RPMI8226 (cell line): ENCODE data around the gene SLC43A2.

ENCODE experiments used
- DNase-seq: peaks from one replicate; pipeline ENCODE4 v3.0.0-alpha.2; 2015

The SLC43A2 gene

DNA sequence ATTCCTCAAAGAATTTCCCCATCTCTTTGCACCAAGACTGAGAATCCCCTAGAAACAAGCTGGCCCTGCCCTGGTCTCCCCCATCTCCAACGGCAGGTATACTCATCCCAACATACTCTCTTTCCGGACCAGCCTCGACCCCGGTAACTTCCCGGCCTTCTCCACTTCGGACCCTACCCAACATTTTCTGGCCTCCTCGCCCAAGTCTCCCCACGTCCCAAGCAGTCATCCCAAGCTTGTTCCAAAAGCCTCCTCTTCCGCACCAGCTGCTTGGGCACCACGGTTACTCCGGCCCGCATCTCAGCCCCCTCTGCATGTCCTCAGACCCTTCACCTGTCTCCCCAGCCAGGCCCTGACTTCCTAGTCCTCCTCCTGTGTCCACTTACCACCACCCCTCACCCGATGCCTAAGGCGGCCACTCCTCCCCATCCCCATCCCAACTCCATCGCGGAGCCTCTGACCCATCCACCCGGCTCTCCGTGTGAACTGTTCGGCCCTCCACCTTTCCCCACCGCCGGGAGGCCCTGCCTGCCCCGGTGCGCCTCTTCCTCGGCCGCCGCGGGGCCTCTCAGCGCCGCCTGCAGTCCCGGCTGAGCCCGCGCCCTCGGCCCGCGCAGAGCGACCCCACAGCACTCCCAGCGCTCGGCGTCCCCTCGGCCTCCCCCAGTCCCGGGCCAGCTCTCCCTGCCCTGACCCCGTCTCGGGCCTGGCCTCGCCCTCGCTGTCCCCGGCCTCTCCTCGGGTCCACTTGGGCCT lies 67.0 kb downstream of the SLC43A2 start:
- DNase-seq, result peak; percentile 42

DNA sequence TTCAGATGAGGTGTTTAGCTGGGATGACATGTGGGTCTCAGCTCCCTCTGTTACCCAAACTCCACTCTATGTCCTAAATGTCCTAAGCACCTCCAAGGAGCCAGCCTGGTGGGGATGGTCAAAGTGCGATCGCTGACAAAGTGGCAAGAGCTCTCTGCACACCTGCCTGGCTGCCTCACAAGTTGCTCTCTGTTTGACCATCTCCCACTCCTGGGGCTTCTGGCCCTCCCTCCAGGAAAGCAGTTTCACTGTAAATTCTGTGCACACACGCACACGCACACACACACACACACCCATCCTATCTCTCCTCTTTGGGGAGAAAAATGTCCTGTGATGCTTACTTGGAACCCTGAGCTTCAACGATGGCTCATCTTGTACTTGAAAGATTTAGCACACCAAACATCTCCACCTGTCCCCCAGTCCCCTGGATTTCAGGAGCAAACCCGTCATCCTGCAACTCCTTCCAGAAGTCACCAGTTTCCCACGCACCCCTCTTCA lies 67.7 kb downstream of the SLC43A2 start:
- no peak for DNase-seq

DNA sequence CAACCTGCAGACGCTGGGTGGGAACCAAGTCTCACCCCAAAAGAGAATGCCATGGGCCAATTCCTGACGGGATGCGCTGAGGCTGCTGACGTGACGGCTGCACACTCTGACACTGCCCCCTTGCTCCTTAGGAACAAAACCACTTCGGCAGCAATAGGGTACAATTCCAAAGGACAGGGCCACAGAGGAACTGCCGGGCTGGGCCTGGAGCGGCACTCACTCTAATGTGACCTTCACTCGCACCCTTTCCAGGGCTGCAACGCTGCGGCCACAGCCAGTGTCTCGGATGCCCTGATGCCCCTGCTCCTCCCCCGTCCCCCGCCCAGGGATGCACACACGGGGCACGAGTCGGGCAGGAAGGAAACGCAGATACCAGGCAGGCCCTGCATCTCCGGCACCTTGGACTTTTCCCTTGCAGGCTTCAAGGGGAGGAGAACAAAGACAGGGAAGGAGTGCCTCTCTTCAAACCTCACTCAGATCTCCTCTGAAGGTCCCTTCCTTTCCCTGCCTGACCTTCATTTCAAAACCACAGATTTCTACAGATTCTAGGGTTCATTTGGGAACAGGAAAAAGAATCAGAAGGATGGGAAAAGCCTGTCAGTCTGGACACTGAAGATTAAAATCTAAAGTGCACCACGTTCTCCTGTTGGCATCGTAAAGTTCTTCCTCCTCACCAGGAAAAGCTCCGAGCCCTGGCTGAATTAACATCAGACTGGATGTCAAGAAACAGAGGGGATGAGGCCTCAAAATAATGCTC lies 68.4 kb downstream of the SLC43A2 start:
- no peak for DNase-seq

DNA sequence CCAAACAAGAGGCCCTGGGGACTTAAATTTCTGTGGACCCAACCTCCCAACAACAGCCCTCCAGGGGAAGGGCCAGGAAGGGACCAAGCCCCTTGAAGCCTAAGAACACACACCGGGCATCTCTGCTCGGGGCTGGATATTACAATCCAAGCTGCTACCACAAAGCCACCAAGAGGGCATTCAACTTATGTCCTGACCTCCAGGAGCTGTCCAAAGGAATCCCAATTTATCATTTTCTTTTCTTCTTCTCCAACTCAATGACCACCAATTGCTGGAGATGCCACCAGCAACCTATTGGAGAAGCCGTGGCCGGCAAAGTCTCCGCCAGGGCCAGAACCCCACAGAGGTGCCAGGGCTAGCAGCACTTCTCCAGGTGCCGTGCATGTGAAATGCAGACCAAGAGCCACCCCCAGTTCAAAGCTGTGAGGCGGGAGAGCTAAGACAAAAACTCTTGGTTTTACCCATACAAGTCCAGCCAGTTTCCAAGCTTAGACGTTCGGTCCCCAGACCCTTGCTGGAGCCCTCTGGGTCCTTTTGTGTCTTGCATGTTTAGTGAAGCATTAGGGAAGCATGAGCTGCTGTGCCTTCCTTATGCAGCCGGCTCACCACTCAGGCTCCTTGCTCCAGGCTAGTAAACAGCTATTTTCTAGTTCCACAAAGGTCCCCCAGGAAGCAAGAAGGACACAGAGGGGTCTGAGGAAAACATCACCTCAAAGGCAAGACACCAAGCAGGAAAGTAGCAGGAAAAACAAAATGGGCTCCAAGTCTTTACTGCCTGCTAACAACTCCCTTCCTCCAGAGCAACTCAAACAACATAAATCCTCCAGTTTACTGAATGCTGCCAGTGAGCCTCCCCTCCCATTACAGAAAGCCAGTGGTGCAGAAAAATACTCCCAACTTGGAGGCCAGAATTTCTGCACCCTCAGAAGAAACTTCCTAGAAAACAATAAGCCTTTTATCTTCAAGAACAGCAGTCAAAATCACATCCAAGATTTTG lies 69.3 kb downstream of the SLC43A2 start:
- no peak for DNase-seq

DNA sequence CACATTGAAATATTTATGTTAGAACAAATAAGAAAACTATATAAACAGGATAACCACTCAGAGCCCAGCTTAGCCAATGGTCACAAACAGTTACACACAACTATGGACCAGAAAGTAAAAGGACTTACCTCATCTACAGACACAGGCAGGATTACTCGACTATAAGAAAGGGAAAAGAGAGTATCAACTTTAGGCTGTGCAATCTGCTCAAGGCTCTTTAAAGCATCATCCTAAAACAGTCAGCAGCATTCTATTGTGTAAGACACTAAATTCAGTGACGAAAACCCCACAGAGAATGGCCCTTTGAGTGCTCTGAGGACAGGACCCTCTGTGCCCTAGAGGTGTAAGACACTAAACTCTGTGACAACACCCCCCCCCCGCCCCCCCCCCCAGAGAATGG lies 70.2 kb downstream of the SLC43A2 start:
- no peak for DNase-seq

DNA sequence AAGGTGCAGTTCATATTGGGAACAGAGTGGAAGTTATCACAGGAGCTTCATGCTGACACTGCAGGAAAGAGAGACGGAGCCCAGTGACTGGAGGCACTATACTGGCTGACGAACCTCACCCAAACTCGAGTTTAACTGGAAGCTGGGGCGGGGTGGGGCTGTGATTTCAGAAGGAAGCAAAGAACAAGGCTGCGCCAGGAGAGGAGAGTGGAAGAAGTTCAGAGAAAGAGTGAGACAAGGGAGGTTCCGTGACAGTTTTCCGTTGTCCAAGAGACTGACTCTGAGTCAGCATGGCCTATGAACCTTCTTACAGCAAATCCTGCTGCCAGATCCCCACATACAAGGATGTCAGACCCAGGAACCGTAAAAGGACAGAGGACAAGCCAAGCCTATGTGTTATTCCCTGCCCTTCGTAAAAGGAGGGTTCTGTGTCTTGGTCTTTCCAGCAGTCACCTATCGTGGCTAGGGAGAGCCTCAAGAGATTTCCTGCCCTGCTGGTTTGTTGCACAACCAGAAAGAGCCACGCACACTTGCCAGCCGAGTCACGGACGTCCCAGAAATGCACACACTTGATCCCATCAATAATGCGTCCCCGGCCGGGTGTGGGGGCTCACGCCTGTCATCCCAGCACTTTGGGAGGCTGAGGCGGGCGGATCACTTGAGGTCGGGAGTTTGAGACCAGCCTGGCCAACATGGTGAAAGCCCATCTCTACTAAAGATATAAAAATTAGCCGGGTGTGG lies 71.1 kb downstream of the SLC43A2 start:
- no peak for DNase-seq

DNA sequence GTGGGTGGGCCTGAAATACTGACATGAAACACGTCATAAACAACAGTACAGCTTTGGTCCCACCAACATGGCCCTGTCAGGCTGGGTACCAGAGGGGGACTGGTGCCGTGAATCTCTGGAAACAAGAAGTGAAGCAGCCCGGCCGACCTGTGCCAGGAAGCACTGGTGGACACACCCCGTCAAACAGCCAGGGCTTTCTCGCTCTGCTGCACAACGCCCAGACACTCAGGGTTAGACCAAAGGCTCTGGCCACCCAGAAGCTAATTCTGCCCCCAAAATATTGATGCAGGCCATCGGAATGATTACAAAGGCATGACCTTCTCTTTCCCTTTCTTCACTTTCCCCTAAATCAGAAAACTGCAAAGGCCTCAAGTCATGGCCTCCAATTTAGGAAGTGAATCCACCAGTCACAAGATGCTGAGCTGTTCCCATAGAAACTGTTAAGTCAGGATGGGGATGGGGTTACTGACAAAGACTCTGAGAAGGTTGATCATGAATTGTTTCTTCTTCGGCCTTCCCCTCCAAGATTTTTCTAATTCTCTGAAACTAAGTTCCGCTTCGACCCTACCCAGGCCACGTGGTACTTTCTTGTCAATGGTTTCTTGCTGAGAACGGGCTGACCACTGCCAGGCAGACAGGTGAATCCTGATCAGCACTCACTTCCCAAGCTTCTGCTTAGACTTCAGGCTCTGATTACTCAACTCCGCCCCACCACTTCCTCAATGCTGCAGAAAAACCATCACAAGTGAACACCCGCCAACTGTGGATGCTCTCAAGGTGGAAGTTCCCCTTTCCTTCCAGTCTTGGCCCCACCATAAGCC lies 72.8 kb downstream of the SLC43A2 start:
- no peak for DNase-seq

DNA sequence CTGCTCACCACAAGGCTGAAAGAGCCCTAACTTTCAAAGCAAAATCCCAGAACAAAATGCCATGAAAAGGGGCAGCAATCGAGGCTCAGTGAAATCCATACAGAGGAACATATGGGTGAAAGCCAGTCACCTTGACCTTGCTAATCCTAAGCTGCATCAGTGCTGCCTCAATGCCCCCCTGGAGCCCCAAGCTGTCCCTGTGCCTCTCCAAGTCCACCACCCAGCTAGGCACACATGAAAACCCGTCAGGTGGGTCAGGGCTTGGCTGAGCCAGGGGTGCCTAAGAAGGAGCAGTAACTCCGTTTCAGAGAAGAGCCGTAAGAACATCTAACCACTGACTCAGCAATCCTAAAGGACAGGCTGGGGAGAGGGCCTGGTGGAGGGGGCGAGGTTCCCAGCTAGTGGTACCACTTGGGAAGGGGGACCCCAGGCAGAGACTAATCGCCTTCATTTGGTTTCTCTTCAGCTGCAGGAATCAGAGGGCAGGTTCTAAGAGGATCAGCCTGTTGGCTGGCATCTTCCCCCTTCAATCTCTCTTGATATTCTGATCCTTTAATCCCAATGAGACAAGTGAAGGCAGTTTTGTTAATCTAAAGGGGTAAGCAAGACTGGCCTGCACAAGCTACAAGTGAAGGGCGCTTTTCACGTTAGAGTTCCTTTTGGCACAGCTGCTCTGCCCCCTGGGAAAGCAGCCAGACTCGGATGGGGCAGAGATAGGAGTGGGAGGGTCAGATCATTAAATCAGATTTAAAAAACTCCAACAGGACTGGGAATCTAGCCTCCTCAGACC lies 73.7 kb downstream of the SLC43A2 start:
- no peak for DNase-seq

DNA sequence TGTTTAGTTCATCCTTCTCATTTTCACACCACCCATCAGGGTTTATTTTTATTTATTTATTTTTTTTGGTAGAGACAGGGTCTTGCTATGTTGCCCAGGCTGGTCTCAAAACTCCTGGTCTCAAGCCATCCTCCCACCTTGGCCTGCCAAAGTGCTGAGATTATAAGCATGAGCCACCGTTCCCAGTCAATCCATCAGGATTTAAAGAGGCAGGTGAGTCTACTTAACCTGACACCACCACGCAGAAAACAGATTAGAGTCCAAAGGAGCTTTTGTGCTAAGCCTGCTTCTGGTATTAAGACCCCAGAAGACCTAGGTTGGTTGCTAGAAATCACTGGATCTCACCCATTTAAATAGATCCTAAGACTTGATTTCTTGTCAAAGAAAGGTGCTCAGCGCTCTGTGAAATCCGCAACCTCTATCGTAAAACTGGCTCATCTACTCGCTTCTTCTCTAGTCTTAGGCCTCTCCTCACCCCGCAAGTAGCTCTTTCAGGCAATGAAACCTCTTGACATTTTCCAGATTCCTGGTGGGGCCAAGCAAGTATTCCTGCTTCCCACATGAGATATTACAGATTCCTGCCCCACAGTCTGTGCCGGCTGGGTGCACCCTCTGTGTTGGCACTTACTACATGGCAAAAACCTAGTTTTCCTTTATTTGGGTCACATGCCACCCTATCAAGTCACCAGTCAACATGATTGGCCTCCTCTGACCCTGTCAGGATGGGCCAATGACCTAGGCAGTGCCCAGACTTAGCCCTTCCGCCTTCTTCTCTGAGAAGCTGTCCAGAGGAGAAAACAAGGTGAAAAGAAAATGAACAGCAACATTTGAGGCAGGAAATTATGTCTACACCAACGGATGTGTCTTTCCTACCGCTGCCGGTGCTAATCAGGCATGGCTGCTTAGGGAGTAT lies 75.0 kb downstream of the SLC43A2 start:
- DNase-seq, result no peak

DNA sequence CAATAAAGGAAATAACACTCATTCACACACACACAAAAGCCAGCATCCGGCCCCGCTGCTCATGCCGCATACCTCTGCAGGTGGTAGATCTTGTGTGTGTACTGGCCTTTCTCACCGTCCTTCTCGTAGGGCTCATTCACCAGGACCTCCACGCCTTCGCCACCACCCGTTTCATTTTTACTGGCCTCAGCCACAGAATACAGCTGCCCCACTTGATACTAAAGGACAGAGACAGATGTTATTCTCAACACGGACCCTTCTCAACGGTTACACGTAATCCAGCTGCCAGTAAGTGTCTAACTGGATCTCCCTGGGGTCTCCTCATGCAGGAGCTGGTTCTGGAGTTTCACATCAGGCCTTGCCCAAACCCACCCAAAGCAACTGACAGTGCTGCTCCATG lies 75.7 kb downstream of the SLC43A2 start:
- DNase-seq, result no peak

DNA sequence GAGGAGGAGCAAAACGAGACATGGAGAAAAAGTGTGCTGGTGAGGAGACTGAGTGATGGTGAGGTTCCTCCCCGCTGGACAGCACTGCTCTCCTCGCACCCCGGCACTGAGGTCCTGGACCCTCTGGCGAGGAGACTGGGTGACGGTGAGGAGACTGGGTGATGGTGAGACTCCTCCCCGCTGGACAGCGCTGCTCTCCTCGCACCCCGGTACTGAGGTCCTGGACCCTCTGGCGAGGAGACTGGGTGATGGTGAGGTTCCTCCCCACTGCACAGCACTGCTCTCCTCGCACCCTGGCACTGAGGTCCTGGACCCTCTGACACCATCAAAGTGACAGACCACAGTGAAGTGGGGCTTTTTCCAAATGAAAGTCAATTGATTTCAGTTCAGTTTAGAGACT lies 76.9 kb downstream of the SLC43A2 start:
- DNase-seq, result no peak

DNA sequence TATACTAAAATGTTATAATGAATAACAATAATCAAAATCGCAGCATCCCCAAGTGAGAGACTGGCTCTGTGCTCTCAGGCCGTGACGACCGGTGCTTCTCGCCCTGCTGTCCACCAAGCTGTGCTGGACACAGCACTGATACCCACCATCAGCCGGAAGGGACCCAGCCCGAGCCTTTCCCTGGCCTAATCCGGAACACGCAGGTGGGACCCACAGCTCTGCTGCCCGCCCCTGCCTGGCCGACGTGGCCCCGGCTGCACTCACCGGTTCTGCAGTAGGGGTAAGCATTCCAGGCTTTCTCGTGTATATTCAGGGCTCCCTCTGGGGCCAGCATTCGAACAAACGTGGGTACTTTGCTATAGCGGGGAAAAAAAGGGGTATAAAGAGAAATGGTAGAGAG lies 80.6 kb downstream of the SLC43A2 start:
- DNase-seq, result no peak

DNA sequence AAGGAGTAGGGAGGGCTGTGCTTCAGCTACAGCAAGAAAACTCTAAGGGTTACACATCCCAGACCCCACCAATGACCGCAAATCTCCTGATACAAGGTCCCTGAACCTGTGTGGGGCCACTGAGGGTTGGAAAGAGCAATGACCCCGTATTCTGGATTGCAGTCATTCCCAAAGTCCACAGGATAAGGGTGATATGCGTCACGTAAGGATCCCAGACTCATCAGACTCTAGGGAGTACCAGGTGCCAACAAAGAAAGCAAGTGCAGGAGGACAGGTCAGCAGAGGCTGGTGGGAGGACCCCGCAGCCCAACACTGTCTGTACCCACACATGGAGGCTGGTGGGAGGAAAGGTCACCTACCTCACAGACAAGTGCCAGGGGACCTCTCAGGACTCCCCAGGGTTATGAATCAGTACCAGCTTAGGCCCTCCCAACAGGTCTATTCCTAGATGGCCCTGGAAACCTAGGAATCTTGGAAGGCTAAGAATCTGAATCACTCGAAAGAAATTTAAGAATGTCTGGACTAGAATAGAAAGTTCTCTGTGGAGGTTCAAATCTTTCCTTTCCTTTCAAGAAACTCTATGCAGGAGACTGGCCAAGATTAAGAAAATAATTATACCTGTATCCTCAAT lies 82.2 kb downstream of the SLC43A2 start:
- no peak for DNase-seq

DNA sequence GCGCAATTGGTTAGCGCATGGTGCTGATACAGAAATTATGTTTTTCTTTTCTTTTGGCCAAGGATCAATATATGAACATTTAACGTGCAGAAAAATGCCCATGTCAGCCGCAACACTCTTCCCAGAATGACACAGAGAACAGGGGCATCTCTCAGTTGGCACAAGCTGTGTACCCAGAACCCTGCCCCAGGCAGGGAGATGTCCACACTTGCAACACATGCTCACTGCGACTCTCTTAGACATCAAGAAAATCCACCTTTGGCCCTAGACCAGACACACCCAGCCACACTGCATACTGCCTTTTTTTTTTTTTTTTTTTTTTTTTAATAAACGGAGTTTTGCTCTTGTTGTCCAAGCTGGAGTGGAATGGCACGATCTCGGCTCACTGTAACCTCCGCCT lies 83.0 kb downstream of the SLC43A2 start:
- no peak for DNase-seq

DNA sequence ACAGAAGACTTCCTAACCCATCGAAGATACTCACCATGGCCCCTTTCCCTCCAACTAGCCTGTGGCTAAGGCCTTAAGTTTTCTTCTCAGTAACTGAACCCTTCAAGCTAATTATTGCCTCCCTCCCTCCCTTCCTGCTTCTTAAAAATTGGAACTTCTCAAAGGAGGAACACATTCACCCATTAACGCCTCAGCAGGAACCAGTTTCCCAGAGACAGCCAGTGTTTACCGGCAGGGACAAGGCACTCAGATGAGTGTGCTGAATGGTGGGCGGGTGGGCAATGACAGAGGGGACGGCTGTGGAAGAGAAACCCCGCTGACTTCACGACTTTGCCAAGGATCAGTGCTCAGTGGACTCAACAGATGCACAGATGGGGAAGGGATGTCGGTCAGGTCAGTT lies 86.3 kb downstream of the SLC43A2 start:
- DNase-seq, result no peak

DNA sequence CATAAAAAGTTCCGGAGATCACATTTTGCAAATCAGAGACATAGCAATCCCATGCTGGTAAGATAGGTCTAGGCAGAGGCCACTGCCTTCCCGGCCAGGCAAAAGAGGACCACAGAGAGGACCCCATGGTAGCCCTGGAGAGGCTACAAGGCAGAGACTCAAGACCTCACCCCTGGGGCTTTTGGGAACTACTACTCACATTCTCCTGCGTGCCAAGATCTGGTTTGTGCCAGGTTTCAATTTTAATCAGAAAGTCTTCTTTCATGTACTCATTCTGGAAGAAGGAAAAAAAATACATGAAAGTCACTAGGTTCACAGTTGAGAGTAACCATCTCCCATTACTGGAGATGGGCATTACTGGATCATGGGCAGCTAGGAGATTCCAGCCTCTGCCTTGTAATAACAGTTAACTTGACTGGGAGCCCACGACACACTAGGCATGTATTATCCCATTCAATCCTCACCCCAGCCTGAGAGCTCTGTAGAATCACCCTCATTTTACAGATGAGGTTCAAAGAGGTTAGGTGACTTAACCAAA lies 87.2 kb downstream of the SLC43A2 start:
- no peak for DNase-seq

DNA sequence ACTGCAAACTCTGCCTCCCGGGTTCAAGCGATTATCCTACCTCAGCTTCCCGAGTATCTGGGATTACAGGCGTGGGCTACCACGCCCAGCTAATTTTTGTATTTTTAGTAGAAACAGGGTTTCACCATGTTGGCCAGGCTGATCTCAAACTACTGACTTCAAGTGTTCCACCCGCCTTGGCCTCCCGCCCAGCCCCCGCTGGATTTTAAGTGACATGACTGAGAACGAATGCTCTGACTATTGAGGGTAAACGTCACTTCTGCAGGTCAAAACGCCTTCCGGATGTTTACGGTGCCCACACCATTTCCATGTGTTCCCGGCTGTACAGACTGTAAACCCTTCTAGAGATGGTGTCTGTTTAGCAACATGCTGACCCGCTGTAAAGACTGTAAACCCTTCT lies 88.8 kb downstream of the SLC43A2 start:
- no peak for DNase-seq

DNA sequence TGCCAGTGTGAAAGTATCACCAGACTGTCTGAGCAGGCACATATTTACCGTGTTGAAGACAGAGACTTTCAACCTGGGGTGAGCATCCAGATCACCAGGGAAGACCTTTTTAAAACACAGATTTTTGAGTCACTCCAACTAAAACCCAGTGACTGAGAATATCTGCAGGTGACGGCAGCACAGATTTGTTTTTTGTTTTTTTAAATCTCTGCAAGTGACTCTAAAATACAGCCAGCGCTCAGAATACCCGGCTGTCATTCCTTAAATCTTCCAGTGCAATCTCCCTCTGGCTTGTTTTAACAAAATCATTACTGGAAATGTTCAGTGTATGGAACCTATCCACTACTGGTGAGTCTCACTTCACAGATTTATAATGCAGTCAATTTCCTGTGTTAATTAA lies 92.9 kb downstream of the SLC43A2 start:
- DNase-seq, result no peak
